GM23338 (cell line): ENCODE data around the gene RPS6KA1. TPM values are rescaled to one million over a fixed set of nuclear protein-coding genes. Genes with fewer than 3 reads are reported as not detected.

Experiments used
- ATAC-seq: fragments of 200-7000 bp; cut with Tn5 transposase; 3 replicates; pipeline ENCODE4 v1.9.1; 2020
- DNase-seq: peaks from one replicate; pipeline ENCODE4 v3.0.0-alpha.2; 2015; ENCODE audit warnings: low spot score
- H2AFZ ChIP-seq: fragments of 200-600 bp; sonication (generic); 2 replicates; pipeline ENCODE4 v1.8.0; 2016; ENCODE audit warnings: antibody characterized with exemption, mild to moderate bottlenecking, moderate library complexity
- H3F3A ChIP-seq: fragments of 200-600 bp; sonication (generic); replicated peaks from 2 replicates; pipeline ENCODE4 v1.8.0; 2017; ENCODE audit warnings: antibody characterized with exemption, mixed run types, low read depth
- H3K27ac ChIP-seq: fragments of 200-600 bp; sonication (generic); 2 replicates; pipeline ENCODE4 v1.6.1; 2016; ENCODE audit warnings: low read depth
- H3K27me3 ChIP-seq: fragments of 200-600 bp; sonication (generic); 2 replicates; pipeline ENCODE4 v1.8.0; 2016; ENCODE audit warnings: mild to moderate bottlenecking, mixed run types, moderate library complexity; ENCODE audit not compliant: insufficient read depth
- H3K36me3 ChIP-seq: fragments of 200-600 bp; sonication (generic); 2 replicates; pipeline ENCODE4 v1.8.0; 2016; ENCODE audit warnings: mild to moderate bottlenecking; ENCODE audit not compliant: insufficient read depth
- H3K4me1 ChIP-seq: fragments of 200-600 bp; sonication (generic); 2 replicates; pipeline ENCODE4 v1.8.0; 2016; ENCODE audit warnings: mild to moderate bottlenecking, moderate library complexity; ENCODE audit not compliant: insufficient read depth
- H3K4me2 ChIP-seq: fragments of 200-600 bp; sonication (generic); 2 replicates; pipeline ENCODE4 v1.7.1; 2017; ENCODE audit warnings: mixed run types
- H3K4me3 ChIP-seq: fragments of 200-600 bp; sonication (generic); 2 replicates; pipeline ENCODE4 v1.6.1; 2016; ENCODE audit warnings: mixed run types
- H3K79me2 ChIP-seq: fragments of 200-600 bp; sonication (generic); replicated peaks from 2 replicates; pipeline ENCODE4 v1.8.0; 2017; ENCODE audit warnings: mild to moderate bottlenecking; ENCODE audit not compliant: insufficient read depth
- H3K9me2 ChIP-seq: fragments of 200-600 bp; sonication (generic); 2 replicates; pipeline ENCODE4 v1.8.0; 2017; ENCODE audit not compliant: insufficient read depth
- H4K20me1 ChIP-seq: fragments of 200-600 bp; sonication (generic); replicated peaks from 2 replicates; pipeline ENCODE4 v1.8.0; 2017; ENCODE audit warnings: mild to moderate bottlenecking; ENCODE audit not compliant: insufficient read depth
- H3K27ac Mint-ChIP-seq: 2 replicates; pipeline ENCODE4 v1.8.0; 2020; ENCODE audit warnings: inconsistent platforms, mild to moderate bottlenecking, moderate library complexity, mixed read lengths
- H3K27me3 Mint-ChIP-seq: 3 replicates; pipeline ENCODE4 v1.8.0; 2022; ENCODE audit warnings: low read depth, mild to moderate bottlenecking, moderate library complexity, mixed read lengths, inconsistent platforms; ENCODE audit not compliant: insufficient read depth, poor library complexity
- H3K36me3 Mint-ChIP-seq: 3 replicates; pipeline ENCODE4 v1.8.0; 2021; ENCODE audit warnings: low read depth, mild to moderate bottlenecking, inconsistent platforms, moderate library complexity, mixed read lengths
- H3K4me1 Mint-ChIP-seq: 3 replicates; pipeline ENCODE4 v1.8.0; 2020; ENCODE audit warnings: mild to moderate bottlenecking, inconsistent platforms, mixed read lengths
- H3K4me3 Mint-ChIP-seq: 3 replicates; pipeline ENCODE4 v1.8.0; 2021; ENCODE audit warnings: moderate library complexity, mild to moderate bottlenecking, inconsistent platforms, mixed read lengths
- H3K9me3 Mint-ChIP-seq: 3 replicates; pipeline ENCODE4 v1.8.0; 2020; ENCODE audit warnings: moderate library complexity, mild to moderate bottlenecking, inconsistent platforms, mixed read lengths
- CREB1 ChIP-seq: fragments of 250-450 bp; sonication (Bioruptor Pico); IDR thresholded peaks from 2 replicates; pipeline ENCODE4 v1.5.0; 2020; ENCODE audit warnings: low read depth, mild to moderate bottlenecking, moderate library complexity
- EZH2 ChIP-seq: fragments of 200-600 bp; sonication (generic); IDR thresholded peaks from one replicate; pipeline ENCODE4 v1.8.0; 2017; ENCODE audit warnings: antibody characterized with exemption, mild to moderate bottlenecking, low read depth; ENCODE audit not compliant: unreplicated experiment
- EZH2phosphoT487 ChIP-seq: fragments of 200-600 bp; sonication (generic); IDR thresholded peaks from one replicate; pipeline ENCODE4 v1.8.1; 2018; ENCODE audit warnings: antibody characterized with exemption; ENCODE audit not compliant: unreplicated experiment
- NANOG ChIP-seq: IDR thresholded peaks from 2 replicates; pipeline ENCODE4 v1.6.1; 2016; ENCODE audit warnings: antibody characterized with exemption, borderline replicate concordance
- POLR2AphosphoS5 ChIP-seq: IDR thresholded peaks from 2 replicates; pipeline ENCODE4 v1.6.1; 2016; ENCODE audit warnings: antibody characterized with exemption, low read depth
- ZNF331 ChIP-seq: fragments of 250-450 bp; sonication (Bioruptor Pico); IDR thresholded peaks from 2 replicates; pipeline ENCODE4 v1.5.0; 2020; ENCODE audit warnings: low read depth, mild to moderate bottlenecking, moderate library complexity
- polyA plus RNA-seq: library from polyadenylated mRNA; unstranded; fragments of >200 nt; fragmentation: Nextera tagmentation; extraction: Ambion mirVana; gene quantifications from 2 replicates; pipeline ENCODE4 v1.2.1, GENCODE V29; 2016
- total RNA-seq: library from RNA; depleted of rRNA; stranded (reverse); fragments of >200 nt; shearing (Covaris generic); gene quantifications from 2 replicates; pipeline ENCODE4 v1.2.3, GENCODE V29; 2014
- TF ChIP-seq, protein P1 (sequence below): fragments of 250-450 bp; sonication (Bioruptor Pico); IDR thresholded peaks from 2 replicates; pipeline ENCODE4 v1.5.0; 2020; ENCODE audit warnings: mild to moderate bottlenecking, moderate library complexity
- TF ChIP-seq, protein P2 (sequence below): IDR thresholded peaks from 2 replicates; pipeline ENCODE4 v1.6.1; 2016; ENCODE audit warnings: antibody characterized with exemption

RPS6KA1 gene
- total and polyA plus RNA-seq, 2 experiments from 2014 or later: 28.3 to 68.6 TPM

DNA sequence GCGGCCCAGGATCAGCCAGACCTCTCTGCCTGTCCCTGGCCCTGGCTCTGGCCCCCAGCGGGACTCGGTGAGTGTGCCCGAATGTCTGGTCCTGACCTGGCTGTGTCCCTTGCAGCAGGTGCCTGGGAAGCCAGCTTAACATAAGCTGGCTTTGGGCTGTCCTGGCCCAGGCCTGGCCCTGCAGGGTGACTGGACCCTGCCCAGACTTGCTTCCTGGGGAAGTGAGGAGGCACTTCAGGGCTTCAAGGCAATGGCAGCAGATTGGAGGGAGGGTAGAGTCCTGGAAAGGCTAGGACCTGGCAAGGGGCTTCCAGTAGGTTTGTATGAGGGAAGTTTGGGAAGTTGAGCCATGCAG is 16.4 kb downstream of the RPS6KA1 start (continued):
- TF ChIP-seq, protein P1, sequence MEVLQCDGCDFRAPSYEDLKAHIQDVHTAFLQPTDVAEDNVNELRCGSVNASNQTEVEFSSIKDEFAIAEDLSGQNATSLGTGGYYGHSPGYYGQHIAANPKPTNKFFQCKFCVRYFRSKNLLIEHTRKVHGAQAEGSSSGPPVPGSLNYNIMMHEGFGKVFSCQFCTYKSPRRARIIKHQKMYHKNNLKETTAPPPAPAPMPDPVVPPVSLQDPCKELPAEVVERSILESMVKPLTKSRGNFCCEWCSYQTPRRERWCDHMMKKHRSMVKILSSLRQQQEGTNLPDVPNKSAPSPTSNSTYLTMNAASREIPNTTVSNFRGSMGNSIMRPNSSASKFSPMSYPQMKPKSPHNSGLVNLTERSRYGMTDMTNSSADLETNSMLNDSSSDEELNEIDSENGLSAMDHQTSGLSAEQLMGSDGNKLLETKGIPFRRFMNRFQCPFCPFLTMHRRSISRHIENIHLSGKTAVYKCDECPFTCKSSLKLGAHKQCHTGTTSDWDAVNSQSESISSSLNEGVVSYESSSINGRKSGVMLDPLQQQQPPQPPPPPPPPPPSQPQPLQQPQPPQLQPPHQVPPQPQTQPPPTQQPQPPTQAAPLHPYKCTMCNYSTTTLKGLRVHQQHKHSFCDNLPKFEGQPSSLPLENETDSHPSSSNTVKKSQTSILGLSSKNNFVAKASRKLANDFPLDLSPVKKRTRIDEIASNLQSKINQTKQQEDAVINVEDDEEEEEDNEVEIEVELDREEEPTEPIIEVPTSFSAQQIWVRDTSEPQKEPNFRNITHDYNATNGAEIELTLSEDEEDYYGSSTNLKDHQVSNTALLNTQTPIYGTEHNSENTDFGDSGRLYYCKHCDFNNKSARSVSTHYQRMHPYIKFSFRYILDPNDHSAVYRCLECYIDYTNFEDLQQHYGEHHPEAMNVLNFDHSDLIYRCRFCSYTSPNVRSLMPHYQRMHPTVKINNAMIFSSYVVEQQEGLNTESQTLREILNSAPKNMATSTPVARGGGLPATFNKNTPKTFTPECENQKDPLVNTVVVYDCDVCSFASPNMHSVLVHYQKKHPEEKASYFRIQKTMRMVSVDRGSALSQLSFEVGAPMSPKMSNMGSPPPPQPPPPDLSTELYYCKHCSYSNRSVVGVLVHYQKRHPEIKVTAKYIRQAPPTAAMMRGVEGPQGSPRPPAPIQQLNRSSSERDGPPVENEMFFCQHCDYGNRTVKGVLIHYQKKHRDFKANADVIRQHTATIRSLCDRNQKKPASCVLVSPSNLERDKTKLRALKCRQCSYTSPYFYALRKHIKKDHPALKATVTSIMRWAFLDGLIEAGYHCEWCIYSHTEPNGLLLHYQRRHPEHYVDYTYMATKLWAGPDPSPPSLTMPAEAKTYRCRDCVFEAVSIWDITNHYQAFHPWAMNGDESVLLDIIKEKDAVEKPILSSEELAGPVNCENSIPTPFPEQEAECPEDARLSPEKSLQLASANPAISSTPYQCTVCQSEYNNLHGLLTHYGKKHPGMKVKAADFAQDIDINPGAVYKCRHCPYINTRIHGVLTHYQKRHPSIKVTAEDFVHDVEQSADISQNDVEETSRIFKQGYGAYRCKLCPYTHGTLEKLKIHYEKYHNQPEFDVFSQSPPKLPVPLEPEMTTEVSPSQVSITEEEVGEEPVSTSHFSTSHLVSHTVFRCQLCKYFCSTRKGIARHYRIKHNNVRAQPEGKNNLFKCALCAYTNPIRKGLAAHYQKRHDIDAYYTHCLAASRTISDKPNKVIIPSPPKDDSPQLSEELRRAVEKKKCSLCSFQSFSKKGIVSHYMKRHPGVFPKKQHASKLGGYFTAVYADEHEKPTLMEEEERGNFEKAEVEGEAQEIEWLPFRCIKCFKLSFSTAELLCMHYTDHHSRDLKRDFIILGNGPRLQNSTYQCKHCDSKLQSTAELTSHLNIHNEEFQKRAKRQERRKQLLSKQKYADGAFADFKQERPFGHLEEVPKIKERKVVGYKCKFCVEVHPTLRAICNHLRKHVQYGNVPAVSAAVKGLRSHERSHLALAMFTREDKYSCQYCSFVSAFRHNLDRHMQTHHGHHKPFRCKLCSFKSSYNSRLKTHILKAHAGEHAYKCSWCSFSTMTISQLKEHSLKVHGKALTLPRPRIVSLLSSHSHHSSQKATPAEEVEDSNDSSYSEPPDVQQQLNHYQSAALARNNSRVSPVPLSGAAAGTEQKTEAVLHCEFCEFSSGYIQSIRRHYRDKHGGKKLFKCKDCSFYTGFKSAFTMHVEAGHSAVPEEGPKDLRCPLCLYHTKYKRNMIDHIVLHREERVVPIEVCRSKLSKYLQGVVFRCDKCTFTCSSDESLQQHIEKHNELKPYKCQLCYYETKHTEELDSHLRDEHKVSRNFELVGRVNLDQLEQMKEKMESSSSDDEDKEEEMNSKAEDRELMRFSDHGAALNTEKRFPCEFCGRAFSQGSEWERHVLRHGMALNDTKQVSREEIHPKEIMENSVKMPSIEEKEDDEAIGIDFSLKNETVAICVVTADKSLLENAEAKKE (CRISPR knock-in tag): no peak
- TF ChIP-seq, protein P2, sequence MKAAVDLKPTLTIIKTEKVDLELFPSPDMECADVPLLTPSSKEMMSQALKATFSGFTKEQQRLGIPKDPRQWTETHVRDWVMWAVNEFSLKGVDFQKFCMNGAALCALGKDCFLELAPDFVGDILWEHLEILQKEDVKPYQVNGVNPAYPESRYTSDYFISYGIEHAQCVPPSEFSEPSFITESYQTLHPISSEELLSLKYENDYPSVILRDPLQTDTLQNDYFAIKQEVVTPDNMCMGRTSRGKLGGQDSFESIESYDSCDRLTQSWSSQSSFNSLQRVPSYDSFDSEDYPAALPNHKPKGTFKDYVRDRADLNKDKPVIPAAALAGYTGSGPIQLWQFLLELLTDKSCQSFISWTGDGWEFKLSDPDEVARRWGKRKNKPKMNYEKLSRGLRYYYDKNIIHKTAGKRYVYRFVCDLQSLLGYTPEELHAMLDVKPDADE: no peak
- no peak for TF ChIP-seq EZH2
- TF ChIP-seq EZH2phosphoT487: no peak
- TF ChIP-seq NANOG: no peak

DNA sequence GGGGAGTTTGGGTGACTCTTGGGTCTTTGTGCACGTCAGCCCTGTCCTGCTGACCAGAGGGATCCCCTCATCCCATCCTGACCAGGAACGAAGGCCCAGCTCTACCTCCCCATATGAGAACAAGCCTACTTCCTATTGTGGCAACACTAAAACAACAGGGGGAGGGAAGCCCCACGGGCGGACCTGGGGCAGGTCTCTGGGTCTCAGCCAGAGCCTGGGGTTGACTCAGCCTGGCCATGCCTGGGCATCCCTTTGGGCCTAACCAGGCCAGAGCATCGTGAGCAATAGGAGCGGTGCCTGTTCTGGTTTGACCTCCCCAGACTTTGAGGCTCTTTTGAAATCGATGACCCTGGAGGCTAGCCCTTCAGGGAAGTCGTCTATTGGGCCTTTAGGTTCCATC is 16.8 kb downstream of the RPS6KA1 start:
- Mint-ChIP-seq H3K27me3 (peaks cover 12% of the 10 kb centered on the region), H3K9me3 (no peaks in the 10 kb centered on the region), H3K4me1 (peaks cover 16% of the 10 kb centered on the region), H3K36me3 (peaks cover 10% of the 10 kb centered on the region; the same call in 1 of the 3 replicates), H3K4me3 (no peak overlapping the region), H3K27ac (no peak overlapping the region)
- H4K20me1 ChIP-seq: no peaks in the 10 kb centered on the region
- DNase-seq (no peak), ATAC-seq (no peak)
- no peak overlapping the region for H3K4me2 ChIP-seq
- no peaks in the 10 kb centered on the region for H3K9me2 ChIP-seq
- H2AFZ ChIP-seq: no peak overlapping the region
- H3K27ac ChIP-seq: no peak overlapping the region
- no peaks in the 10 kb centered on the region for H3K27me3 ChIP-seq
- H3K4me1 ChIP-seq: peaks cover 3% of the 10 kb centered on the region
- H3K36me3 ChIP-seq: no peaks in the 10 kb centered on the region; the same call in 1 of the 2 replicates
- H3K4me3 ChIP-seq: no peak overlapping the region
- H3F3A ChIP-seq: no peaks in the 10 kb centered on the region
- 0 out of 2 replicates have a peak, but pooled peaks cover 6% of the 10 kb centered on the region for H3K79me2 ChIP-seq
- TF ChIP-seq POLR2AphosphoS5 (no peak), ZNF331 (CRISPR knock-in tag) (no peak), CREB1 (no peak)
- TF ChIP-seq, protein P2: no peak
- TF ChIP-seq, protein P1 (CRISPR knock-in tag): no peak
